GM23248 (cell line): ENCODE data around the gene NUP210. TPM values are rescaled to one million over a fixed set of nuclear protein-coding genes. Genes with fewer than 3 reads are reported as not detected.

ENCODE experiments used
- DNase-seq: peaks from one replicate; pipeline ENCODE4 v3.0.0-alpha.2; 2015
- H2AFZ ChIP-seq: fragments of 200-600 bp; sonication (generic); 2 replicates; pipeline ENCODE4 v1.6.1; 2016; ENCODE audit warnings: antibody characterized with exemption
- H3F3A ChIP-seq: fragments of 200-600 bp; sonication (generic); 2 replicates; pipeline ENCODE4 v1.6.1; 2016; ENCODE audit warnings: mild to moderate bottlenecking, antibody characterized with exemption, mixed run types; ENCODE audit not compliant: insufficient read depth
- H3K27ac ChIP-seq: fragments of 200-600 bp; sonication (generic); 2 replicates; pipeline ENCODE4 v1.5.1; 2016; ENCODE audit warnings: mild to moderate bottlenecking
- H3K27me3 ChIP-seq: fragments of 200-600 bp; sonication (generic); replicated peaks from 2 replicates; pipeline ENCODE4 v1.6.1; 2016; ENCODE audit warnings: mild to moderate bottlenecking; ENCODE audit not compliant: insufficient read depth
- H3K36me3 ChIP-seq: fragments of 200-600 bp; sonication (generic); 2 replicates; pipeline ENCODE4 v1.6.1; 2016; ENCODE audit warnings: low read depth, mild to moderate bottlenecking
- H3K4me1 ChIP-seq: fragments of 200-600 bp; sonication (generic); 2 replicates; pipeline ENCODE4 v1.6.1; 2016; ENCODE audit warnings: mild to moderate bottlenecking; ENCODE audit not compliant: insufficient read depth
- H3K4me2 ChIP-seq: fragments of 200-600 bp; sonication (generic); one replicate; pipeline ENCODE4 v1.6.1; 2016; ENCODE audit warnings: mild to moderate bottlenecking; ENCODE audit not compliant: unreplicated experiment
- H3K4me3 ChIP-seq: fragments of 200-600 bp; sonication (generic); 2 replicates; pipeline ENCODE4 v1.5.1; 2016; ENCODE audit warnings: mild to moderate bottlenecking
- H3K79me2 ChIP-seq: fragments of 200-600 bp; sonication (generic); 2 replicates; pipeline ENCODE4 v1.6.1; 2016; ENCODE audit warnings: mild to moderate bottlenecking; ENCODE audit not compliant: insufficient read depth
- H3K9ac ChIP-seq: fragments of 200-600 bp; sonication (generic); 2 replicates; pipeline ENCODE4 v1.6.1; 2016; ENCODE audit warnings: mild to moderate bottlenecking
- H3K9me2 ChIP-seq: fragments of 200-600 bp; sonication (generic); 2 replicates; pipeline ENCODE4 v1.6.1; 2016; ENCODE audit warnings: mixed run types, mild to moderate bottlenecking, moderate library complexity; ENCODE audit not compliant: insufficient read depth
- H3K9me3 ChIP-seq: fragments of 200-600 bp; sonication (generic); one replicate; pipeline ENCODE4 v1.6.1; 2017; ENCODE audit warnings: low read depth
- H4K20me1 ChIP-seq: fragments of 200-600 bp; sonication (generic); 2 replicates; pipeline ENCODE4 v1.6.0; 2016; ENCODE audit not compliant: insufficient read depth
- EZH2 ChIP-seq: fragments of 200-600 bp; sonication (generic); IDR thresholded peaks from 2 replicates; pipeline ENCODE4 v1.6.1; 2018; ENCODE audit warnings: antibody characterized with exemption, mild to moderate bottlenecking; ENCODE audit not compliant: insufficient read depth, poor library complexity, severe bottlenecking
- EZH2phosphoT487 ChIP-seq: fragments of 200-600 bp; sonication (generic); IDR thresholded peaks from 2 replicates; pipeline ENCODE4 v1.6.1; 2018; ENCODE audit warnings: antibody characterized with exemption, moderate library complexity, mild to moderate bottlenecking, low read depth; ENCODE audit not compliant: insufficient read depth
- WGBS, 2 experiments: methylation state at CpG; one replicate each; pipeline ENCODE4 v1.1.6; 2015 to 2017; ENCODE audit warnings: low lambda C conversion rate in 2 of 2, low coverage in 1 of 2; ENCODE audit errors: missing lambda C conversion rate in 2 of 2; 5-methylcytosine and 5-hydroxymethylcytosine counted together
- in situ Hi-C: fragments of 300-500 bp; cut with MboI; formaldehyde crosslinking; loops from 2 replicates; pipeline ENCODE4 v1.15.0; 2020
- polyA plus RNA-seq: library from polyadenylated mRNA; unstranded; fragments of >200 nt; fragmentation: Nextera tagmentation; extraction: Ambion mirVana; gene quantifications from 2 replicates; pipeline ENCODE4 v1.2.1, GENCODE V29; 2016
- total RNA-seq: library from RNA; depleted of rRNA; stranded (reverse); fragments of >200 nt; shearing (Covaris generic); gene quantifications from 2 replicates; pipeline ENCODE4 v1.2.3, GENCODE V29; 2014

Gene NUP210
- total and polyA plus RNA-seq, 2 experiments from 2014 or later: 0.04 TPM; not detected in 1

DNA sequence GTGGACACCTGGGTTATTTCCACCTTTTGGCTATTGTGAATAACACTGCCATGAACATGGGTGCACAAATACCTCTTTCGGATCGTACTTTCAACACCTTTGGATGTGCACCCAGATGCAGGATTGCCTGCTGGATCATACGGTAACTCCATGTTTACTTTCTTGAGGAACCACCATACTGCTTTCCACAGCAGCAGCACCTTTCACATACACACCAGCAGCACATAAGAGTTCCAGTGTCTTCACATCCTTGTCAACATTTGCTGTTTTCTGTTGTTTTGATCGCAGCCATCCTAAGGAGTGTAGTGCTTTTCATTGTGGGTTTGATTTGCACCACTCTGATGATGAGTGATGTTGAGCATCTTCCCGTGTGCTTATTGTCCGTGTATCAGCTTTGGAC, 51.3 kb downstream of the NUP210 start:
- no peak for TF ChIP-seq EZH2
- no peak for TF ChIP-seq EZH2phosphoT487
- in situ Hi-C loops: no loop called here
- DNase-seq: no peak

DNA sequence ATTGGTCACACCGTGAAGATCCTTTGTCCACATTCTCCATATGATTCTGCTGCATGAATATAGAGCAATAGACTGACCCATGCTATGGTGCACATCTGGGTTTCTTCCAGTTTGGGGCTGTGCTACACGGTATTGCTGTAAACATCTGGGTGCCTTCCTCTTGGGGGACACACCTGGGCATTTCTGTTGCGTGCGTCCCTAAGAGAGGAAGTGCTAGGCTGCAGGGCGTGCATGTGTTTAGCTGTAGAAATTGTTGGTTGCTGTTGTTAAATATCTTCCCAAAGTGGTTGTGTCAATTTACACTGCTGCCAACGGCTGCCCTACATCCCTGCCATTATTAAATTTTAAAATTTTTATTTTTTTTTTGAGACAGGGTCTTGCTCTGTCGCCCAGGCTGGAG, 52.4 kb downstream of the NUP210 start:
- no peak overlapping the region for H3K27ac ChIP-seq
- no peak overlapping the region for H2AFZ ChIP-seq
- no peak for DNase-seq
- no peaks in the 10 kb centered on the region for H3K36me3 ChIP-seq
- H3K4me3 ChIP-seq: no peak overlapping the region
- no peak for TF ChIP-seq EZH2
- TF ChIP-seq EZH2phosphoT487: no peak
- 28 to 35% methylated on average over 7 of the region's 7 CpGs for WGBS, 2 experiments
- H4K20me1 ChIP-seq: no peaks in the 10 kb centered on the region
- H3K4me1 ChIP-seq: no peaks in the 10 kb centered on the region
- H3K9me3 ChIP-seq: no peaks in the 10 kb centered on the region
- H3K27me3 ChIP-seq: peaks cover 4% of the 10 kb centered on the region; the same call in 1 of the 2 replicates
- in situ Hi-C loops: no loop called here
- H3K4me2 ChIP-seq: no peak overlapping the region
- H3K9me2 ChIP-seq: no peaks in the 10 kb centered on the region
- H3K9ac ChIP-seq: no peak overlapping the region
- no peaks in the 10 kb centered on the region for H3F3A ChIP-seq
- H3K79me2 ChIP-seq: no peaks in the 10 kb centered on the region

More for the DNA sequence above, 51.3 kb downstream of the NUP210 start:
- Histone ChIP-seq H2AFZ (no peak overlapping the region), H3K27ac (no peak overlapping the region), H3K4me3 (no peak overlapping the region), H3K9me3 (no peaks in the 10 kb centered on the region), H3K4me2 (no peak overlapping the region), H3K9me2 (no peaks in the 10 kb centered on the region), H4K20me1 (no peaks in the 10 kb centered on the region), H3K79me2 (no peaks in the 10 kb centered on the region), H3K27me3 (peaks cover 4% of the 10 kb centered on the region; the same call in 1 of the 2 replicates), H3F3A (no peaks in the 10 kb centered on the region), H3K36me3 (no peaks in the 10 kb centered on the region), H3K4me1 (no peaks in the 10 kb centered on the region), H3K9ac (no peak overlapping the region)
- WGBS, 2 experiments: 62 to 70% methylated on average over 6 of the region's 6 CpGs

DNA sequence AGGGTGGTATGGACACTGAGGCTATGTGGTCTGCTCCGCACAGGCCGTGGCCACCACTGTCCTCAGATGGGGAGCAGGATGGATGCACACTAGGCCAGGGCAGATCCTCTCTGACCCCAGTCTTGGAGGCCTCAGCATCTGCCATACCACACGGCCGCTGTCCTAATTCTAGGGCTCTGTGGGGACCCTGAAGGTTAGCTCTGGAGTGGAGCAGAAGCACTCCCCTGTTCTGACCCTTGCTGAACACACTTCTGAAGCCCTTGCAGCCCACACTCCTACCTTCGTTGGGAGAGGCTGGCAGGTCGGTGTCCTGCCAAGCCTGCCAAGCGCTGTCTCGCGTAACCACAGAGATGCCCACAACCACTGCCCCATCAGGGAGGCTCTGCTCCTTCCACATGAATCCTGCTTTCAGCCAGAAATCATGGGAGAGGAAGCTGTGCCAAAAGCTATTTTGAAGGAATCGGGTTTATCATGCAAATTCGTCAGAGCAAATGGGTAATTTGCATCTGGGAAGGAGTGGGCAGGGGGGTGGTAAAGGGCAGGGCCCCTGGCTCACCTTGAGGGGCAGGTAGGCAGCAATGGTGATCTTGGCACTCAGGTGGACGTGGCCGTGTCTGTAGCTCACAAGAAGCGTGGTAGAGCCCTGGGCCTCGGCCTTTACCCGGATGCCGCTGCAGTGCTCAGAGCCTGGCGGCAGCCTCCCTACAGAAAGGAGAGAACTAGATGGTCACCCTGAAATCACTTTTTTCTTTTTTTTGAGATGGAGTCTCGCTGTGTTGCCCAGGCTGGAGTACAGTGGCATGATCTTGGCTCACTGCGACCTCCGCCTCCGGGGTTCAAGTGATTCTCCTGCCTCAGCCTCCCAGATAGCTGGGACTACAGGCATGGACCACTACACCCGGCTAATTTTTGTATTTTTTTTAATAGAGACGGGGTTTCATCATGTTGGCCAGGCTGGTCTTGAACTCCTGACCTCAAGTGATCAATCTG, 54.4 kb downstream of the NUP210 start:
- no peak overlapping the region for H3K4me3 ChIP-seq
- H3K27me3 ChIP-seq: peaks cover 4% of the 10 kb centered on the region; the same call in 1 of the 2 replicates
- no peaks in the 10 kb centered on the region for H4K20me1 ChIP-seq
- DNase-seq: no peak
- no peaks in the 10 kb centered on the region for H3K9me3 ChIP-seq
- H3K4me2 ChIP-seq: no peak overlapping the region
- H3K27ac ChIP-seq: no peak overlapping the region
- in situ Hi-C loops: no loop called here
- H2AFZ ChIP-seq: no peak overlapping the region
- H3K79me2 ChIP-seq: no peaks in the 10 kb centered on the region
- H3K36me3 ChIP-seq: no peaks in the 10 kb centered on the region
- TF ChIP-seq EZH2 (no peak), EZH2phosphoT487 (no peak)
- H3K9me2 ChIP-seq: no peaks in the 10 kb centered on the region
- 61 to 63% methylated on average over 24 of the region's 24 CpGs for WGBS, 2 experiments
- no peaks in the 10 kb centered on the region for H3K4me1 ChIP-seq
- H3F3A ChIP-seq: no peaks in the 10 kb centered on the region
- no peak overlapping the region for H3K9ac ChIP-seq

DNA sequence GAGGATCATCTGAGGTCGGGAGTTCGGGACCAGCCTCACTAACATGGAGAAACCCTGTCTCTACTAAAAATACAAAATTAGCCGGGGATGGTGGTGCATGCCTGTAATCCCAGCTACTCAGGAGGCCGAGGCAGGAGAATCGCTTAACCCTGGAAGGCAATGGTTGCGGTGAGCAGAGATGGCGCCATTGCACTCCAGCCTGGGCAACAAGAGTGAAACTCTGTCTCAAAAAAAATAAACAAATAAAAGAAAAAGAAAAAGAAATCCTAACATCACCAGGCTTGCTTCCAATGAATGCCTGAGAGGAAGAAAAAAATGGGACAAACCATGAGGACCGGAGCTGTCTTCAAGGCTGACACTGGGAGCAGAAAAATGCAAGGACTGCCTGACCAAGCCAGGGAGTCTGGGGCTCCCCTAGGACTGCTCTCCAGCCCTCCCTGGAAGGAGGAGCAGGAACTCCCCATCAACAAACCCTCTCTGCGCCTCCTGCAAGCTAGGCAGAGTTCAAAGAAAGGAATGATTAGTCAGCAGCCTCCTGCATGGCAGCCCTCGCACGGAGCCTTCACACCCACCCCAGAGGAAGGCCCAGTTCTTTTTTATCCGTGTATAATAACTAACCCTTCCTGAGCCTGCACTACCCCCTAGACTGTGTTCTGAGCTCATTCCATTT, 55.4 kb downstream of the NUP210 start:
- Histone ChIP-seq H3K9me2 (no peaks in the 10 kb centered on the region), H3K9ac (no peak overlapping the region), H2AFZ (no peak overlapping the region), H3F3A (no peaks in the 10 kb centered on the region), H4K20me1 (no peaks in the 10 kb centered on the region), H3K9me3 (no peaks in the 10 kb centered on the region), H3K27ac (no peak overlapping the region), H3K27me3 (peaks cover 9% of the 10 kb centered on the region; the same call in 1 of the 2 replicates), H3K79me2 (no peaks in the 10 kb centered on the region), H3K4me3 (no peak overlapping the region), H3K36me3 (no peaks in the 10 kb centered on the region), H3K4me2 (no peak overlapping the region), H3K4me1 (no peaks in the 10 kb centered on the region)
- in situ Hi-C loops: no loop called here
- TF ChIP-seq EZH2 (no peak), EZH2phosphoT487 (no peak)
- 56 to 58% methylated on average over 12 of the region's 12 CpGs for WGBS, 2 experiments
- DNase-seq: no peak
